ENCODE measurements around the gene OTOP3.
"Not testable (repeated sequence)": the region's sequence is repeated elsewhere in the genome, so short reads cannot be mapped to it uniquely, and the experiment has no call there.

Gene OTOP3

DNA sequence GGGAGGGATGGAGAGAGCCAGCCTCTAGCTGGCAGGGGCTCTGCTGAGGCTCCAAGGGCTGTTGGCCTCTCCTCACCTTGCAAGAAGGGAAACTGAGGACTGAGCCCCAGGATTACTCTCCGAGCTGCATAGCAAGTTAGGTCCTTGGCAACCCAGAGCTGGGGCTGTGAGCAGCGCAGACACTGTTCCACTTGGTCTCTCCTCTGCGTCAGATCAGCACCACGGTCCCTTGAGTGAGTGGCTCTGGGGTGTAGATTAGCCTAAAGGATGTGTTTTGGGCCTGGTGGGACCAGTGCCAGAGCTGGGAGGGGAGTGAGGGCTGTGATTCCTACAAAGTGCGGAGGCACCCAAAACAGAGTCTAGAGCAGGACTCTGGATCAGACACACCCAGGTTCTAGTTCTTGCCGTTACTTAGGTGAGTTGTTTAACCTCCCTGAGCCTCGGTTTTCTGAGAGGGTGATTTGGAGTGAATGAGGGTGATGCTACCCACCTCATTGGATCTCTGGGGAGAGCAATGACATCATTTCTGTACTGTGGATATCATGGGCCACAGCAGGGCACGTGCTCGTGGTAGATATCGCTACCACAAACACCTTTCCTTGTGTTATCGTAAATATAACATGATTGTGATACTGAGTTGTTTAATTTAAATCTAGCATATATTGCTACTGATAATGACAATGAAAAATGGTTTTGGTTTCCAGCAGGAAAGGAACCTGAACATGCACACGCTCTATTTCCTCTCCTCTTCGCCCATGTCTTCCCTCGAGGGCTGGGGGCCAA lies 34.2 kb upstream of the OTOP3 start:
- H3K9me3 ChIP-seq (ENCODE audit: control insufficient read depth, insufficient read depth, low read length) = no peaks in the 10 kb centered on the region
- H3K4me3 ChIP-seq (ENCODE audit: low read depth, low read length) = no peak overlapping the region
- H3K27ac ChIP-seq (ENCODE audit: low read depth, low read length) = no peak overlapping the region
- H3K36me3 ChIP-seq (ENCODE audit: control insufficient read depth, insufficient read depth, low read length) = no peaks in the 10 kb centered on the region
- H3K9ac ChIP-seq (ENCODE audit: low read depth, low read length) = no peak overlapping the region
- no peaks in the 10 kb centered on the region for H3K4me1 ChIP-seq (ENCODE audit: control insufficient read depth, insufficient read depth, low read length)
- peaks cover 8% of the 10 kb centered on the region; the same call in 1 of the 2 replicates for H3K27me3 ChIP-seq (ENCODE audit: control insufficient read depth, insufficient read depth, low read length)

DNA sequence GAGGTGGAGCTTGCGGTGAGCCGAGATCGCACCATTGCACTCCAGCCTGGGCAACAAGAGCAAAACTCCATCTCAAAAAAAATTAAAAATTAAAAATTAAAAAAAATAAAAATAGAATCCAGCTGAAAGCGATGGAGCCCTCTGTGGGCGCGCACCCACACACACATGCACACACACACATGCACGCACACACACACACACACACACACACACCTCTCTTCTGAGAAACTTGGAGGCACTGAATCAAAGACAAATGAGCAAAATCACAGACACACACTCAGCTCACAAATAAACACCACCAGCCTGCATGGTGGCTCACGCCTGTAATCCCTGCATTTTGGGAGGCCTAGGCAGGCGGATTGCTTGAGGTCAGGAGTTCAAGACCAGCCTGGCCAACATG lies 32.7 kb upstream of the OTOP3 start:
- Histone ChIP-seq H3K9ac (ENCODE audit: low read depth, low read length) (no peak overlapping the region), H3K4me1 (ENCODE audit: control insufficient read depth, insufficient read depth, low read length) (no peaks in the 10 kb centered on the region), H3K4me3 (ENCODE audit: low read depth, low read length) (no peak overlapping the region), H3K27me3 (ENCODE audit: control insufficient read depth, insufficient read depth, low read length) (0 out of 2 replicates have a peak, but pooled peaks cover 5% of the 10 kb centered on the region), H3K36me3 (ENCODE audit: control insufficient read depth, insufficient read depth, low read length) (no peaks in the 10 kb centered on the region), H3K9me3 (ENCODE audit: control insufficient read depth, insufficient read depth, low read length) (no peaks in the 10 kb centered on the region), H3K27ac (ENCODE audit: low read depth, low read length) (no peak overlapping the region)

- H3K27me3 ChIP-seq (ENCODE audit: control insufficient read depth, insufficient read depth, low read length) = 0 out of 2 replicates have a peak, but pooled peaks cover 5% of the 10 kb centered on the region
- peaks cover 1% of the 10 kb centered on the region for H3K4me1 ChIP-seq (ENCODE audit: control insufficient read depth, insufficient read depth, low read length)
- no peak overlapping the region for H3K4me3 ChIP-seq (ENCODE audit: low read depth, low read length)
- H3K9ac ChIP-seq (ENCODE audit: low read depth, low read length) = no peak overlapping the region
- no peaks in the 10 kb centered on the region for H3K36me3 ChIP-seq (ENCODE audit: control insufficient read depth, insufficient read depth, low read length)
- H3K9me3 ChIP-seq (ENCODE audit: control insufficient read depth, insufficient read depth, low read length) = no peaks in the 10 kb centered on the region
- H3K27ac ChIP-seq (ENCODE audit: low read depth, low read length) = no peak overlapping the region
Observed at GRCh38 chr17:74903671-74904070, 32.0 kb upstream of the OTOP3 start.

DNA sequence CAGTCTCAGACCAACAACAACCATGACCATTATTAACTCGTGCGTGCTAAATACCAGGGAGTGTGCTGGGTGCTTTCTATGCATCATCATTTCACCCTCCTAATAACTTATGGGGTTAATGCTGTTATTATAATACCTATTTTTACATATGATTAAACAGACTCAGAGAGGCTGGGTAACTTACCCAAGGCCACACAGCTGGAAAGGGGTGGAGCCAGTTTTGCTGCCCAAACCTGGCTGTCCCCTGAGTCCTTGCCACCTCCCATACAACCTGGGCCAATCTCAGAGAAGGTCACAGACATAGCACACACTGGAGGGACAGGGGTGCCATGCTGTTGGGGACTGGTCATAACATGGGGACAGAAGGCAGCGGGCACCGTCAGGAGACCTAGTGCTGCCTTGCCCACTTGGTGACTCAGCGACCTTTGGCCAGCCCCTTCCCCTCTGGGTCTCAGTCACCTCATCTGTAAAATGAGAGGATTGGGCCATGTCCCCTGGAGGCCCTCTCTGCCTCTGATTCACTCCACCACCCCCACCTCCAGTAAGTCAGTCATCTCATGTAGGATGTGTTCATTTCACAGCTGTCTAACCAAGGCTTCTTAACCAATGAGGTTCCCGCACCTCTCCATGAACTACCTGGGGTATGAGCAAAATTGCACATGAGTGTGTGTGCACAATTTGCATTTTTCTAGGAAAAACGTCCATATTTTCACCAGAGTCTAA lies 30.9 kb upstream of the OTOP3 start:
- Histone ChIP-seq H3K9me3 (ENCODE audit: control insufficient read depth, insufficient read depth, low read length) (no peaks in the 10 kb centered on the region), H3K27ac (ENCODE audit: low read depth, low read length) (no peak overlapping the region), H3K27me3 (ENCODE audit: control insufficient read depth, insufficient read depth, low read length) (0 out of 2 replicates have a peak, but pooled peaks cover 5% of the 10 kb centered on the region), H3K9ac (ENCODE audit: low read depth, low read length) (no peak overlapping the region), H3K36me3 (ENCODE audit: control insufficient read depth, insufficient read depth, low read length) (no peaks in the 10 kb centered on the region), H3K4me1 (ENCODE audit: control insufficient read depth, insufficient read depth, low read length) (peaks cover 13% of the 10 kb centered on the region), H3K4me3 (ENCODE audit: low read depth, low read length) (no peak overlapping the region)

DNA sequence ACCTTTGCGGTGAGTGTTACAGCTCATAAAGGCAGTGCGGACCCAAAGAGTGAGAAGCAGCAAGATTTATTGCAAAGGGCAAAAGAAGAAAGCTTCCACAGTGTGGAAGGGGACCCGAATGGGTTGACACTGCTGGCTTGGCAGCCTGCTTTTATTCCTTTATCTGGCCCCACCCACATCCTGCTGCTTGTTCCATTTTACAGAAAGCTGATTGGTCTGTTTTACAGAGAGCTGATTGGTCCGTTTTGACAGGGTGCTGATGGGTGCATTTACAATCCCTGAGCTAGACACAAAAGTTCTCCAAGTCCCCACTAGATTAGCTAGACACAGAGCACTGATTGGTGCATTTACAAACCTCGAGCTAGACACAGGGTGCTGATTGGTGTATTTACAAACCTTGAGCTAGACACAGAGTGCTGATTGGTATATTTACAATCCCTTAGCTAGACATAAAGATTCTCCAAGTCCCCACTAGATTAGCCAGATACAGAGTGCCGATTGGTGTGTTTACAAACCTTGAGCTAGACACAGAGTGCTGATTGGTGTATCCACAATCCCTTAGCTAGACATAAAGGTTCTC lies 29.4 kb upstream of the OTOP3 start:
- not testable (repeated sequence) for H3K9ac ChIP-seq (ENCODE audit: low read depth, low read length); H3K36me3 ChIP-seq (ENCODE audit: control insufficient read depth, insufficient read depth, low read length); H3K4me3 ChIP-seq (ENCODE audit: low read depth, low read length); H3K9me3 ChIP-seq (ENCODE audit: control insufficient read depth, insufficient read depth, low read length); H3K27me3 ChIP-seq (ENCODE audit: control insufficient read depth, insufficient read depth, low read length); H3K27ac ChIP-seq (ENCODE audit: low read depth, low read length)
- H3K4me1 ChIP-seq (ENCODE audit: control insufficient read depth, insufficient read depth, low read length) = peaks cover 23% of the 10 kb centered on the region

GRCh38 chr17:74907012-74907411 lies 28.7 kb upstream of the OTOP3 start:
- H3K9ac ChIP-seq (ENCODE audit: low read depth, low read length) = no peak overlapping the region
- H3K27me3 ChIP-seq (ENCODE audit: control insufficient read depth, insufficient read depth, low read length) = no peaks in the 10 kb centered on the region
- no peak overlapping the region for H3K4me3 ChIP-seq (ENCODE audit: low read depth, low read length)
- H3K36me3 ChIP-seq (ENCODE audit: control insufficient read depth, insufficient read depth, low read length) = no peaks in the 10 kb centered on the region
- H3K27ac ChIP-seq (ENCODE audit: low read depth, low read length) = no peak overlapping the region
- no peaks in the 10 kb centered on the region for H3K9me3 ChIP-seq (ENCODE audit: control insufficient read depth, insufficient read depth, low read length)
- H3K4me1 ChIP-seq (ENCODE audit: control insufficient read depth, insufficient read depth, low read length) = peaks cover 23% of the 10 kb centered on the region

DNA sequence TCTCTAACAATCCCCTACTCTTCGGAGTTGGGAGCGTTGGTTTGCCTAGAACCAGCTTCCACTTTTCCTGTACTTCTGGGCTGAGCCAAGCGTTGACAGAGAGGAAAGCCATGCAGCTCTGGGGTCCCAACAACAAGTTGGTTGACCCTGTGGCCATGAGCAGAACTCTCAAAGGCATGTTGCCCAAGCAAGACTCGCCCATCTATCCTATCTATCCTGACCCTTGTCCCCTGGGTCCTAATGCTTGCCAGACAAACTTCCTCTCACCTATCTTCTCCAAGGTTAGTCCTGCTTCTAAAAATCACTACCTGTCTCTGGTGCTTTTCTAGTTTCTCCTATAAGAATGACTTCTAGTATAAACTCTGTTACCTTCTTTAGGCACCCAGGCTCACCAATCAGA lies 26.6 kb upstream of the OTOP3 start:
- H3K36me3 ChIP-seq (ENCODE audit: control insufficient read depth, insufficient read depth, low read length); H3K9me3 ChIP-seq (ENCODE audit: control insufficient read depth, insufficient read depth, low read length); H3K4me3 ChIP-seq (ENCODE audit: low read depth, low read length); H3K27ac ChIP-seq (ENCODE audit: low read depth, low read length); H3K27me3 ChIP-seq (ENCODE audit: control insufficient read depth, insufficient read depth, low read length); H3K9ac ChIP-seq (ENCODE audit: low read depth, low read length): not testable (repeated sequence)
- peaks cover 23% of the 10 kb centered on the region for H3K4me1 ChIP-seq (ENCODE audit: control insufficient read depth, insufficient read depth, low read length)

- not testable (repeated sequence) for H3K4me3 ChIP-seq (ENCODE audit: low read depth, low read length); H3K27ac ChIP-seq (ENCODE audit: low read depth, low read length); H3K9me3 ChIP-seq (ENCODE audit: control insufficient read depth, insufficient read depth, low read length); H3K27me3 ChIP-seq (ENCODE audit: control insufficient read depth, insufficient read depth, low read length); H3K9ac ChIP-seq (ENCODE audit: low read depth, low read length); H3K36me3 ChIP-seq (ENCODE audit: control insufficient read depth, insufficient read depth, low read length)
- peaks cover 23% of the 10 kb centered on the region for H3K4me1 ChIP-seq (ENCODE audit: control insufficient read depth, insufficient read depth, low read length)
Observed at GRCh38 chr17:74911423-74911822, 24.3 kb upstream of the OTOP3 start.

DNA sequence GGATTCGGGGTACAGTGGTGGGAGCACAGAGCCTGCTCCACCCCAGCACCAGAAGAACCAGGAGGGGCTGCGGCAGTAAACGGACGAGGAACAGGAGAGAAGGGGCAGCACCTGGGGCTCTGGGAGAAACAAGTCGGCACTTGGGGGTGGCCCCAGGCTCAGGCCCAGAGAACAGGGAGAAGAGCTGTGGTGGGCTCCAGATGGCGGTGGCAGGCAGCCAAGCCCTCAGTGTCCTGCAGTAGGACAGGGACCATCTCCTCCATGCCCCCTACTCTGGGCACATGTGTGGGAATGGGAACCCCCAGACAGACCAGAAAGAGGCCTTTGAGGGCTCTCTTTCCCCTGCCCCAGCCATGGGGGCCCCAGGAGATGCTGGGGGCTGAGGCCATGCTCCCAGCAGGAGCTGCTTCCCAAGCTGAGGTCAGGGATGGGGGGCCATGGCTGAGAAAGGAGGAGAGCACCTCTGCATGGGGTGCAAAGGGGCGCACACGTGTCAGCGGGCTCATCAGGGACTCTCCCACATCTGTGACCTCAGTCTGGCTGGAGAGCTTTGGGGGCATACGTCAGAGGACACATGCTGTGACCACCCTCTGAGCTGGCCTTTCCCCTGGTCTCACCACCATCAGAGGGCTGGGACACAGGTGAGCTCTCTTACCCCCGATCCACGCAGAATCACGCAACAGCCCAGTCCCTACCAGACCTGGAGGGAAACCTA lies 19.4 kb upstream of the OTOP3 start:
- H3K9ac ChIP-seq (ENCODE audit: low read depth, low read length) = no peak overlapping the region
- no peak overlapping the region for H3K4me3 ChIP-seq (ENCODE audit: low read depth, low read length)
- H3K27me3 ChIP-seq (ENCODE audit: control insufficient read depth, insufficient read depth, low read length) = peaks cover 2% of the 10 kb centered on the region; the same call in 1 of the 2 replicates
- no peaks in the 10 kb centered on the region; the same call in 1 of the 2 replicates for H3K4me1 ChIP-seq (ENCODE audit: control insufficient read depth, insufficient read depth, low read length)
- no peaks in the 10 kb centered on the region for H3K36me3 ChIP-seq (ENCODE audit: control insufficient read depth, insufficient read depth, low read length)
- no peaks in the 10 kb centered on the region for H3K9me3 ChIP-seq (ENCODE audit: control insufficient read depth, insufficient read depth, low read length)
- H3K27ac ChIP-seq (ENCODE audit: low read depth, low read length) = no peak overlapping the region

- H3K9ac ChIP-seq (ENCODE audit: low read depth, low read length) = no peak overlapping the region
- no peaks in the 10 kb centered on the region for H3K36me3 ChIP-seq (ENCODE audit: control insufficient read depth, insufficient read depth, low read length)
- no peaks in the 10 kb centered on the region; the same call in 1 of the 2 replicates for H3K4me1 ChIP-seq (ENCODE audit: control insufficient read depth, insufficient read depth, low read length)
- H3K4me3 ChIP-seq (ENCODE audit: low read depth, low read length) = no peak overlapping the region
- no peak overlapping the region for H3K27ac ChIP-seq (ENCODE audit: low read depth, low read length)
- peaks cover 7% of the 10 kb centered on the region for H3K27me3 ChIP-seq (ENCODE audit: control insufficient read depth, insufficient read depth, low read length)
- H3K9me3 ChIP-seq (ENCODE audit: control insufficient read depth, insufficient read depth, low read length) = no peaks in the 10 kb centered on the region
Observed at GRCh38 chr17:74916851-74917199, 18.9 kb upstream of the OTOP3 start.
